ENCODE measurements around the gene TTC33. TPM values are rescaled to one million over a fixed set of nuclear protein-coding genes. Genes with fewer than 3 reads are reported as not detected.

TTC33 gene
- total and polyA plus RNA-seq, 2 donors (not counting 1 experiment from before 2014, with no cell fraction given) = 2.1 to 15.8 TPM

GRCh38 chr5:40570408-40571129 lies 185.2 kb downstream of the TTC33 start:
- ChIA-PET POLR2A (interaction anchor here (1.0 to 1.2 kb wide), 2 partner anchors 14 to 110 kb away, joined by 3 read pairs; partner anchors contain the start of gene PTGER4), CTCF (interaction anchor here (1.0 to 1.6 kb wide), 3 partner anchors 10 to 109 kb away, joined by 3 to 5 read pairs (median 5); partner anchors contain the start of gene PTGER4)
- ATAC-seq (ENCODE audit: low read depth) (peak; percentile 75), DNase-seq (peak; percentile 53)
- Histone ChIP-seq H3K36me3 (replicated peaks in 1 of 2; ENCODE audit: control extremely low read depth in 1 of 2, control insufficient read depth in 1 of 2, extremely low read depth in 1 of 2, insufficient read depth in 2 of 2, low read length in 1 of 2) (no peaks in the 10 kb centered on the region), H3K4me3 (ENCODE audit: control extremely low read depth in 1 of 5, extremely low read depth in 1 of 5, insufficient read depth in 1 of 5, low read depth in 2 of 5, low read length in 4 of 5) (no peak overlapping the region), H2AFZ (ENCODE audit: insufficient read depth, low read depth, low read length, poor library complexity, severe bottlenecking) (peak overlapping the region; percentile 6), H3K27me3 (replicated peaks in 1 of 4; ENCODE audit: control extremely low read depth in 1 of 4, control insufficient read depth in 3 of 4, insufficient read depth in 4 of 4, low read length in 3 of 4) (no peaks in the 10 kb centered on the region), H3K27ac (ENCODE audit: low read length in 2 of 2) (no peak overlapping the region), H3K9me3 (ENCODE audit: control extremely low read depth in 1 of 3, control insufficient read depth in 2 of 3, insufficient read depth in 1 of 3, low read length in 2 of 3) (no peaks in the 10 kb centered on the region), H4K20me1 (ENCODE audit: control insufficient read depth, insufficient read depth, low read length, poor library complexity, severe bottlenecking) (no peaks in the 10 kb centered on the region), H3K4me1 (ENCODE audit: control insufficient read depth in 2 of 2, insufficient read depth in 2 of 2, low read length in 2 of 2) (peaks cover 34 to 38% of the 10 kb centered on the region in 2 donors), H3K4me2 (replicated peaks; ENCODE audit: low read depth, low read length, poor library complexity, severe bottlenecking) (peak overlapping the region; percentile 60), H3K79me2 (ENCODE audit: control insufficient read depth, insufficient read depth, low read length) (no peaks in the 10 kb centered on the region), H3K9ac (ENCODE audit: low read length) (no peak overlapping the region)
- peak overlapping the region; percentile 76 for H3K27ac Mint-ChIP-seq
- H3K27me3 Mint-ChIP-seq = peaks cover 4% of the 10 kb centered on the region
- peak overlapping the region; percentile 66 for H3K4me3 Mint-ChIP-seq
- H3K4me1 Mint-ChIP-seq = peaks cover 35% of the 10 kb centered on the region
- peaks cover 4% of the 10 kb centered on the region for H3K9me3 Mint-ChIP-seq (ENCODE audit: insufficient read depth)
- TF ChIP-seq EZH2 (IDR thresholded peaks at IDR 0.05; ENCODE audit: borderline replicate concordance, insufficient read depth, low read depth, low read length, poor library complexity, severe bottlenecking) (no peak), CTCF (IDR thresholded peaks at IDR 0.05) (no peak)
- WGBS (ENCODE audit: insufficient coverage) = 67% methylated on average over 1 of the region's 2 CpGs
- intact Hi-C loops (cut with micrococcal nuclease) = loop anchor here (2.0 to 10.0 kb wide), 4 partner anchors 20 to 186 kb away; partner anchors contain the start of gene PTGER4
